Measurements from ENCODE around the gene LDLRAD2. TPM values are rescaled to one million over a fixed set of nuclear protein-coding genes. Genes with fewer than 3 reads are reported as not detected.

Gene LDLRAD2
- total and polyA plus RNA-seq, 10 of the 15 experiments (the other 5 are each of a cell fraction or from before 2014, with no cell fraction given) = 0.04 to 0.23 (median 0.11) TPM; not detected in 7

DNA sequence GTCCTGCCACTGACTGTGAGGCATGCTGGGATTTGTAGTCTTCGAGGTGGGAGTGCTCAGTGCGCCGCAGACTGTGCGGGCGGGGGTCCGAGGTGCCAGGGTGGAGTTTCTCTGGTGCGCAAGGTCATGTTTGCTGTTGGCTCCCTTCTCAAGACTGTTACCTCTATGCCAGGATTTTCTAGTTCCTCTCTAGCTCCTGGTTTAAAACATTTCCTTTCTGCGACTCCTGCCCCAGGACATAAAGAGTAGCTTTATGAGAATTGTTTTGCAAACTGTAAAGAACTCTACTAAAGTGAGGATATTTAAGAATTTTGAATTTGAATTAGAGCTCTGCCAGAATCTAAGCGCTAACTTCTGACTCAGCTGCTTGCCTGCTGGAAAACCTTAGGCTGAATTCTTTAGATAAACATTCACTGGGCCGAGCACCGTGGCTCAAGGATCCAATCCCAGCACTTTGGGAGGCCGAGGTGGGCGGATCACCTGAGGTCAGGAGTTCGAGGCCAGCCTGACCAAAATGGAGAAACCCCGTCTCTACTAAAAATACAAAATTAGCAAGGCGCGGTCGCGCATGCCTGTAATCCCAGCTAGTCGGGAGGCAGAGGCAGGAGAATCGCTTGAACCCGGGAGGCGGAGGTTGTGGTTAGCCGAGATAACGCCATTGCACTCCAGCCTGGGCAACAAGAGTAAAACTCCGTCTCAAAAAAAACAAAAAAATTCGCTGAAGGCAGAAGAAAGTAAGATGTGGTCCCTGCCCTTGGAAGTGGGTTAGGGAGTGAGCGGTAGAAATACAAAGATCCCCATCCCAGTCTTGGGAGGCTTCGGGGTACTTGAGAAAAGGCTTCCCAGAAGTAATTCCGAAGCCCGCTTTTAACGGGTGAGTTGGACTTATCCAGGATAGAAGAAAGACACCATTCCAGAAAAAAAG, 28.1 kb upstream of the LDLRAD2 start:
- Histone ChIP-seq H3K36me3 (ENCODE audit: control insufficient read depth in 2 of 2, insufficient read depth in 2 of 2, low read length in 1 of 2) (no peaks in the 10 kb centered on the region), H3K79me2 (ENCODE audit: control insufficient read depth, insufficient read depth, low read length) (peaks cover 42% of the 10 kb centered on the region), H4K20me1 (ENCODE audit: control insufficient read depth, insufficient read depth) (no peaks in the 10 kb centered on the region), H3K4me3 (peak overlapping the region; percentile 63), H3K27me3 (replicated peaks in 1 of 2; ENCODE audit: control insufficient read depth in 2 of 2, insufficient read depth in 2 of 2, low read length in 1 of 2) (no peaks in the 10 kb centered on the region), H3K27ac (ENCODE audit: control insufficient read depth, insufficient read depth) (peak overlapping the region; percentile 100), H3K9me3 (replicated peaks; ENCODE audit: control insufficient read depth, insufficient read depth, low read length) (no peaks in the 10 kb centered on the region; the same call in 2 of the 3 replicates), H3K4me2 (ENCODE audit: control insufficient read depth, insufficient read depth) (peak overlapping the region; percentile 90), H2AFZ (ENCODE audit: control insufficient read depth, low read depth, low read length) (peak overlapping the region; percentile 77), H3K9ac (ENCODE audit: control insufficient read depth, insufficient read depth, low read length) (peak overlapping the region; percentile 100), H3K4me1 (ENCODE audit: control insufficient read depth, insufficient read depth, low read length) (0 out of 2 replicates have a peak, but pooled peaks cover 4% of the 10 kb centered on the region)
- ChIA-PET CTCF (interaction anchor here (1.4 to 3.4 kb wide), 4 partner anchors 17 to 240 kb away, joined by 3 to 50 read pairs (median 5); no protein-coding TSS in a partner anchor), POLR2A (interaction anchor here (0.9 to 4.2 kb wide), 3 partner anchors 21 to 241 kb away, joined by 3 to 107 read pairs (median 19); no protein-coding TSS in a partner anchor), SMC1A (ENCODE audit: uncharacterized antibody, unreplicated experiment) (interaction anchor here (1.4 to 5.3 kb wide), 5 partner anchors 21 to 241 kb away, joined by 3 to 121 read pairs (median 13); no protein-coding TSS in a partner anchor), RAD21 (ENCODE audit: unreplicated experiment) (interaction anchor here (1.6 to 4.0 kb wide), 4 partner anchors 21 to 241 kb away, joined by 3 to 100 read pairs (median 16); no protein-coding TSS in a partner anchor)
- DNase-seq (ENCODE audit: low read depth, low spot score) (peak; percentile 84), ATAC-seq (peak; percentile 74), FAIRE-seq (no peak)
- in situ Hi-C loops (cut with MboI) = loop anchor here (25.0 kb wide), 1 partner anchor 1803 kb away; no protein-coding TSS in a partner anchor
- intact Hi-C loops (cut with micrococcal nuclease; ENCODE audit: unreplicated experiment) = loop anchor here (5.0 to 10.0 kb wide), 2 partner anchors 82 to 181 kb away; no protein-coding TSS in a partner anchor
- WGBS (ENCODE audit: insufficient coverage, insufficient replicate concordance, low lambda C conversion rate, missing lambda C conversion rate) = 59% methylated on average over 32 of the region's 32 CpGs
- BruUV-seq (replicated peaks) = no TSS peak
- TF ChIP-seq SUZ12 (IDR thresholded peaks at IDR 0.05; ENCODE audit: unreplicated experiment) (peak; percentile 66), SMAD5 (IDR thresholded peaks at IDR 0.05; ENCODE audit: low read depth) (no peak), NFYA (IDR thresholded peaks at IDR 0.05; ENCODE audit: borderline replicate concordance, low read depth, low read length) (no peak), CREB1 (IDR thresholded peaks at IDR 0.05; ENCODE audit: low read depth) (no peak), KDM1A (IDR thresholded peaks at IDR 0.05; ENCODE audit: borderline replicate concordance) (no peak), TBL1XR1 (IDR thresholded peaks at IDR 0.05; ENCODE audit: low read depth, low read length) (peak; percentile 22; the same call in 1 of the 2 replicates), BRCA1 (IDR thresholded peaks at IDR 0.05; ENCODE audit: low read depth, low read length) (no peak), YY1 (IDR thresholded peaks at IDR 0.05; ENCODE audit: low read depth, low read length) (peak; percentile 87), CHD1 (IDR thresholded peaks at IDR 0.05; ENCODE audit: low read depth, low read length) (no peak), FOS (IDR thresholded peaks at IDR 0.05; ENCODE audit: borderline replicate concordance, extremely low read depth, insufficient read length) (no peak), BHLHE40 (IDR thresholded peaks at IDR 0.05; ENCODE audit: borderline replicate concordance in 1 of 2, low read depth in 2 of 2, low read length in 1 of 2) (no peak; a peak in 1 of 4 replicates), STAT1 (conservative IDR thresholded peaks at IDR 0.05) (no peak)
- TF ChIP-seq, protein P1, sequence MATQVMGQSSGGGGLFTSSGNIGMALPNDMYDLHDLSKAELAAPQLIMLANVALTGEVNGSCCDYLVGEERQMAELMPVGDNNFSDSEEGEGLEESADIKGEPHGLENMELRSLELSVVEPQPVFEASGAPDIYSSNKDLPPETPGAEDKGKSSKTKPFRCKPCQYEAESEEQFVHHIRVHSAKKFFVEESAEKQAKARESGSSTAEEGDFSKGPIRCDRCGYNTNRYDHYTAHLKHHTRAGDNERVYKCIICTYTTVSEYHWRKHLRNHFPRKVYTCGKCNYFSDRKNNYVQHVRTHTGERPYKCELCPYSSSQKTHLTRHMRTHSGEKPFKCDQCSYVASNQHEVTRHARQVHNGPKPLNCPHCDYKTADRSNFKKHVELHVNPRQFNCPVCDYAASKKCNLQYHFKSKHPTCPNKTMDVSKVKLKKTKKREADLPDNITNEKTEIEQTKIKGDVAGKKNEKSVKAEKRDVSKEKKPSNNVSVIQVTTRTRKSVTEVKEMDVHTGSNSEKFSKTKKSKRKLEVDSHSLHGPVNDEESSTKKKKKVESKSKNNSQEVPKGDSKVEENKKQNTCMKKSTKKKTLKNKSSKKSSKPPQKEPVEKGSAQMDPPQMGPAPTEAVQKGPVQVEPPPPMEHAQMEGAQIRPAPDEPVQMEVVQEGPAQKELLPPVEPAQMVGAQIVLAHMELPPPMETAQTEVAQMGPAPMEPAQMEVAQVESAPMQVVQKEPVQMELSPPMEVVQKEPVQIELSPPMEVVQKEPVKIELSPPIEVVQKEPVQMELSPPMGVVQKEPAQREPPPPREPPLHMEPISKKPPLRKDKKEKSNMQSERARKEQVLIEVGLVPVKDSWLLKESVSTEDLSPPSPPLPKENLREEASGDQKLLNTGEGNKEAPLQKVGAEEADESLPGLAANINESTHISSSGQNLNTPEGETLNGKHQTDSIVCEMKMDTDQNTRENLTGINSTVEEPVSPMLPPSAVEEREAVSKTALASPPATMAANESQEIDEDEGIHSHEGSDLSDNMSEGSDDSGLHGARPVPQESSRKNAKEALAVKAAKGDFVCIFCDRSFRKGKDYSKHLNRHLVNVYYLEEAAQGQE (IDR thresholded peaks at IDR 0.05; ENCODE audit: low read depth, low read length) = no peak
- TF ChIP-seq, protein P2, sequence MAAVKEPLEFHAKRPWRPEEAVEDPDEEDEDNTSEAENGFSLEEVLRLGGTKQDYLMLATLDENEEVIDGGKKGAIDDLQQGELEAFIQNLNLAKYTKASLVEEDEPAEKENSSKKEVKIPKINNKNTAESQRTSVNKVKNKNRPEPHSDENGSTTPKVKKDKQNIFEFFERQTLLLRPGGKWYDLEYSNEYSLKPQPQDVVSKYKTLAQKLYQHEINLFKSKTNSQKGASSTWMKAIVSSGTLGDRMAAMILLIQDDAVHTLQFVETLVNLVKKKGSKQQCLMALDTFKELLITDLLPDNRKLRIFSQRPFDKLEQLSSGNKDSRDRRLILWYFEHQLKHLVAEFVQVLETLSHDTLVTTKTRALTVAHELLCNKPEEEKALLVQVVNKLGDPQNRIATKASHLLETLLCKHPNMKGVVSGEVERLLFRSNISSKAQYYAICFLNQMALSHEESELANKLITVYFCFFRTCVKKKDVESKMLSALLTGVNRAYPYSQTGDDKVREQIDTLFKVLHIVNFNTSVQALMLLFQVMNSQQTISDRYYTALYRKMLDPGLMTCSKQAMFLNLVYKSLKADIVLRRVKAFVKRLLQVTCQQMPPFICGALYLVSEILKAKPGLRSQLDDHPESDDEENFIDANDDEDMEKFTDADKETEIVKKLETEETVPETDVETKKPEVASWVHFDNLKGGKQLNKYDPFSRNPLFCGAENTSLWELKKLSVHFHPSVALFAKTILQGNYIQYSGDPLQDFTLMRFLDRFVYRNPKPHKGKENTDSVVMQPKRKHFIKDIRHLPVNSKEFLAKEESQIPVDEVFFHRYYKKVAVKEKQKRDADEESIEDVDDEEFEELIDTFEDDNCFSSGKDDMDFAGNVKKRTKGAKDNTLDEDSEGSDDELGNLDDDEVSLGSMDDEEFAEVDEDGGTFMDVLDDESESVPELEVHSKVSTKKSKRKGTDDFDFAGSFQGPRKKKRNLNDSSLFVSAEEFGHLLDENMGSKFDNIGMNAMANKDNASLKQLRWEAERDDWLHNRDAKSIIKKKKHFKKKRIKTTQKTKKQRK (IDR thresholded peaks at IDR 0.05; ENCODE audit: low read depth, low read length) = no peak

All from GM12878 (cell line).